ENCODE data around the gene FOXRED1.
"Not testable (repeated sequence)": the region's sequence is repeated elsewhere in the genome, so short reads cannot be mapped to it uniquely, and the experiment has no call there.

FOXRED1 gene

GRCh38 chr11:126246636-126247035, 22.3 kb upstream of the FOXRED1 start:
- Histone ChIP-seq H3K27me3 (ENCODE audit: control insufficient read depth in 2 of 2, insufficient read depth in 2 of 2, low read length in 2 of 2) (no peaks in the 10 kb centered on the region), H3K27ac (ENCODE audit: low read depth in 2 of 2, low read length in 2 of 2) (no peak overlapping the region), H3K4me3 (ENCODE audit: low read length in 2 of 2) (no peak overlapping the region), H3K36me3 (ENCODE audit: control insufficient read depth in 2 of 2, insufficient read depth in 2 of 2, low read length in 2 of 2) (peaks cover 24 to 43% of the 10 kb centered on the region in 2 donors), H3K4me1 (ENCODE audit: control insufficient read depth in 2 of 2, insufficient read depth in 2 of 2, low read length in 2 of 2) (no peaks in the 10 kb centered on the region), H3K9me3 (ENCODE audit: control insufficient read depth in 2 of 2, low read length in 2 of 2) (no peaks in the 10 kb centered on the region), H3K9ac (ENCODE audit: low read depth in 1 of 2, low read length in 2 of 2) (no peak overlapping the region)

- Histone ChIP-seq H3K9ac (ENCODE audit: low read depth in 1 of 2, low read length in 2 of 2) (no peak overlapping the region), H3K27ac (ENCODE audit: low read depth in 2 of 2, low read length in 2 of 2) (no peak overlapping the region), H3K4me1 (ENCODE audit: control insufficient read depth in 2 of 2, insufficient read depth in 2 of 2, low read length in 2 of 2) (no peaks in the 10 kb centered on the region), H3K4me3 (ENCODE audit: low read length in 2 of 2) (no peak overlapping the region), H3K9me3 (ENCODE audit: control insufficient read depth in 2 of 2, low read length in 2 of 2) (no peaks in the 10 kb centered on the region), H3K27me3 (ENCODE audit: control insufficient read depth in 2 of 2, insufficient read depth in 2 of 2, low read length in 2 of 2) (no peaks in the 10 kb centered on the region), H3K36me3 (ENCODE audit: control insufficient read depth in 2 of 2, insufficient read depth in 2 of 2, low read length in 2 of 2) (peaks cover 34 to 47% of the 10 kb centered on the region in 2 donors)
Measured at GRCh38 chr11:126253265-126253664, 15.7 kb upstream of the FOXRED1 start.

GRCh38 chr11:126254819-126255218, 14.1 kb upstream of the FOXRED1 start:
- H3K4me3 ChIP-seq (ENCODE audit: low read length in 2 of 2) = no peak overlapping the region
- no peaks in the 10 kb centered on the region for H3K27me3 ChIP-seq (ENCODE audit: control insufficient read depth in 2 of 2, insufficient read depth in 2 of 2, low read length in 2 of 2)
- no peak overlapping the region for H3K9ac ChIP-seq (ENCODE audit: low read depth in 1 of 2, low read length in 2 of 2)
- peaks cover 37 to 47% of the 10 kb centered on the region in 2 donors for H3K36me3 ChIP-seq (ENCODE audit: control insufficient read depth in 2 of 2, insufficient read depth in 2 of 2, low read length in 2 of 2)
- no peaks in the 10 kb centered on the region for H3K4me1 ChIP-seq (ENCODE audit: control insufficient read depth in 2 of 2, insufficient read depth in 2 of 2, low read length in 2 of 2)
- no peaks in the 10 kb centered on the region for H3K9me3 ChIP-seq (ENCODE audit: control insufficient read depth in 2 of 2, low read length in 2 of 2)
- no peak overlapping the region for H3K27ac ChIP-seq (ENCODE audit: low read depth in 2 of 2, low read length in 2 of 2)

GRCh38 chr11:126255507-126255906, 13.4 kb upstream of the FOXRED1 start:
- not testable (repeated sequence) for H3K4me3 ChIP-seq (ENCODE audit: low read length in 2 of 2); H3K9me3 ChIP-seq (ENCODE audit: control insufficient read depth in 2 of 2, low read length in 2 of 2); H3K27ac ChIP-seq (ENCODE audit: low read depth in 2 of 2, low read length in 2 of 2); H3K4me1 ChIP-seq (ENCODE audit: control insufficient read depth in 2 of 2, insufficient read depth in 2 of 2, low read length in 2 of 2); H3K9ac ChIP-seq (ENCODE audit: low read depth in 1 of 2, low read length in 2 of 2); H3K27me3 ChIP-seq (ENCODE audit: control insufficient read depth in 2 of 2, insufficient read depth in 2 of 2, low read length in 2 of 2)
- peaks cover 37 to 47% of the 10 kb centered on the region in 2 donors for H3K36me3 ChIP-seq (ENCODE audit: control insufficient read depth in 2 of 2, insufficient read depth in 2 of 2, low read length in 2 of 2)

- Histone ChIP-seq H3K27ac (ENCODE audit: low read depth in 2 of 2, low read length in 2 of 2) (no peak overlapping the region), H3K9ac (ENCODE audit: low read depth in 1 of 2, low read length in 2 of 2) (no peak overlapping the region), H3K4me1 (ENCODE audit: control insufficient read depth in 2 of 2, insufficient read depth in 2 of 2, low read length in 2 of 2) (no peaks in the 10 kb centered on the region), H3K9me3 (ENCODE audit: control insufficient read depth in 2 of 2, low read length in 2 of 2) (no peaks in the 10 kb centered on the region), H3K4me3 (ENCODE audit: low read length in 2 of 2) (no peak overlapping the region), H3K27me3 (ENCODE audit: control insufficient read depth in 2 of 2, insufficient read depth in 2 of 2, low read length in 2 of 2) (no peaks in the 10 kb centered on the region), H3K36me3 (ENCODE audit: control insufficient read depth in 2 of 2, insufficient read depth in 2 of 2, low read length in 2 of 2) (peaks cover 41 to 49% of the 10 kb centered on the region in 2 donors)
Measured at GRCh38 chr11:126256216-126256615, 12.7 kb upstream of the FOXRED1 start.

GRCh38 chr11:126257144-126257543, 11.8 kb upstream of the FOXRED1 start:
- Histone ChIP-seq H3K9me3 (ENCODE audit: control insufficient read depth in 2 of 2, low read length in 2 of 2) (no peaks in the 10 kb centered on the region), H3K4me1 (ENCODE audit: control insufficient read depth in 2 of 2, insufficient read depth in 2 of 2, low read length in 2 of 2) (no peaks in the 10 kb centered on the region), H3K9ac (ENCODE audit: low read depth in 1 of 2, low read length in 2 of 2) (no peak overlapping the region), H3K36me3 (ENCODE audit: control insufficient read depth in 2 of 2, insufficient read depth in 2 of 2, low read length in 2 of 2) (peaks cover 44 to 53% of the 10 kb centered on the region in 2 donors), H3K27me3 (ENCODE audit: control insufficient read depth in 2 of 2, insufficient read depth in 2 of 2, low read length in 2 of 2) (no peaks in the 10 kb centered on the region), H3K4me3 (ENCODE audit: low read length in 2 of 2) (no peak overlapping the region), H3K27ac (ENCODE audit: low read depth in 2 of 2, low read length in 2 of 2) (no peak overlapping the region)

- no peak overlapping the region for H3K9ac ChIP-seq (ENCODE audit: low read depth in 1 of 2, low read length in 2 of 2)
- H3K27me3 ChIP-seq (ENCODE audit: control insufficient read depth in 2 of 2, insufficient read depth in 2 of 2, low read length in 2 of 2) = no peaks in the 10 kb centered on the region
- peaks cover 48 to 57% of the 10 kb centered on the region in 2 donors for H3K36me3 ChIP-seq (ENCODE audit: control insufficient read depth in 2 of 2, insufficient read depth in 2 of 2, low read length in 2 of 2)
- no peak overlapping the region for H3K4me3 ChIP-seq (ENCODE audit: low read length in 2 of 2)
- H3K9me3 ChIP-seq (ENCODE audit: control insufficient read depth in 2 of 2, low read length in 2 of 2) = no peaks in the 10 kb centered on the region
- H3K27ac ChIP-seq (ENCODE audit: low read depth in 2 of 2, low read length in 2 of 2) = no peak overlapping the region
- H3K4me1 ChIP-seq (ENCODE audit: control insufficient read depth in 2 of 2, insufficient read depth in 2 of 2, low read length in 2 of 2) = no peaks in the 10 kb centered on the region
Measured at GRCh38 chr11:126257764-126258163, 11.2 kb upstream of the FOXRED1 start.

GRCh38 chr11:126262216-126262615, 6.7 kb upstream of the FOXRED1 start:
- Histone ChIP-seq H3K4me1 (ENCODE audit: control insufficient read depth in 2 of 2, insufficient read depth in 2 of 2, low read length in 2 of 2) (peaks cover 0 to 1% of the 10 kb centered on the region in 2 donors), H3K36me3 (ENCODE audit: control insufficient read depth in 2 of 2, insufficient read depth in 2 of 2, low read length in 2 of 2) (peaks cover 69 to 72% of the 10 kb centered on the region in 2 donors), H3K9ac (ENCODE audit: low read depth in 1 of 2, low read length in 2 of 2) (no peak overlapping the region), H3K27ac (ENCODE audit: low read depth in 2 of 2, low read length in 2 of 2) (no peak overlapping the region), H3K4me3 (ENCODE audit: low read length in 2 of 2) (no peak overlapping the region), H3K27me3 (ENCODE audit: control insufficient read depth in 2 of 2, insufficient read depth in 2 of 2, low read length in 2 of 2) (no peaks in the 10 kb centered on the region), H3K9me3 (ENCODE audit: control insufficient read depth in 2 of 2, low read length in 2 of 2) (no peaks in the 10 kb centered on the region)

- Histone ChIP-seq H3K27ac (ENCODE audit: low read depth in 2 of 2, low read length in 2 of 2) (no peak overlapping the region), H3K9me3 (ENCODE audit: control insufficient read depth in 2 of 2, low read length in 2 of 2) (no peaks in the 10 kb centered on the region), H3K9ac (ENCODE audit: low read depth in 1 of 2, low read length in 2 of 2) (no peak overlapping the region), H3K4me3 (ENCODE audit: low read length in 2 of 2) (no peak overlapping the region), H3K4me1 (ENCODE audit: control insufficient read depth in 2 of 2, insufficient read depth in 2 of 2, low read length in 2 of 2) (peaks cover 6 to 9% of the 10 kb centered on the region in 2 donors), H3K36me3 (ENCODE audit: control insufficient read depth in 2 of 2, insufficient read depth in 2 of 2, low read length in 2 of 2) (peaks cover 64% of the 10 kb centered on the region in 2 donors), H3K27me3 (ENCODE audit: control insufficient read depth in 2 of 2, insufficient read depth in 2 of 2, low read length in 2 of 2) (no peaks in the 10 kb centered on the region)
Measured at GRCh38 chr11:126263489-126263888, 5.5 kb upstream of the FOXRED1 start.

GRCh38 chr11:126265811-126266210, 3.1 kb upstream of the FOXRED1 start:
- no peak overlapping the region for H3K9ac ChIP-seq (ENCODE audit: low read depth in 1 of 2, low read length in 2 of 2)
- H3K9me3 ChIP-seq (ENCODE audit: control insufficient read depth in 2 of 2, low read length in 2 of 2) = no peaks in the 10 kb centered on the region
- peaks cover 58 to 63% of the 10 kb centered on the region in 2 donors for H3K36me3 ChIP-seq (ENCODE audit: control insufficient read depth in 2 of 2, insufficient read depth in 2 of 2, low read length in 2 of 2)
- no peak overlapping the region for H3K4me3 ChIP-seq (ENCODE audit: low read length in 2 of 2)
- no peak overlapping the region for H3K27ac ChIP-seq (ENCODE audit: low read depth in 2 of 2, low read length in 2 of 2)
- H3K4me1 ChIP-seq (ENCODE audit: control insufficient read depth in 2 of 2, insufficient read depth in 2 of 2, low read length in 2 of 2) = peaks cover 10 to 16% of the 10 kb centered on the region in 2 donors
- H3K27me3 ChIP-seq (ENCODE audit: control insufficient read depth in 2 of 2, insufficient read depth in 2 of 2, low read length in 2 of 2) = no peaks in the 10 kb centered on the region

- Histone ChIP-seq H3K27ac (ENCODE audit: low read depth in 2 of 2, low read length in 2 of 2) (peak overlapping the region in 1 of 2 donors; percentile 89), H3K4me3 (ENCODE audit: low read length in 2 of 2) (peak overlapping the region; percentile 97), H3K4me1 (ENCODE audit: control insufficient read depth in 2 of 2, insufficient read depth in 2 of 2, low read length in 2 of 2) (peaks cover 10 to 16% of the 10 kb centered on the region in 2 donors), H3K9ac (ENCODE audit: low read depth in 1 of 2, low read length in 2 of 2) (peak overlapping the region; percentile 95 to 97), H3K9me3 (ENCODE audit: control insufficient read depth in 2 of 2, low read length in 2 of 2) (no peaks in the 10 kb centered on the region), H3K27me3 (ENCODE audit: control insufficient read depth in 2 of 2, insufficient read depth in 2 of 2, low read length in 2 of 2) (no peaks in the 10 kb centered on the region), H3K36me3 (ENCODE audit: control insufficient read depth in 2 of 2, insufficient read depth in 2 of 2, low read length in 2 of 2) (peaks cover 45 to 52% of the 10 kb centered on the region in 2 donors)
Measured at GRCh38 chr11:126267650-126268049, 1.3 kb upstream of the FOXRED1 start.
